ENCODE results near the gene MINDY4. TPM values are rescaled to one million over a fixed set of nuclear protein-coding genes. Genes with fewer than 3 reads are reported as not detected.
A peak's percentile ranks its signal among the peaks of the same experiment; 100 is the strongest.

The MINDY4 gene
- total RNA-seq, 1 experiment from 2014 or later = 1.8 TPM

GRCh38 chr7:30920584-30921539 lies 149.6 kb downstream of the MINDY4 start (continued):
- no peak for TF ChIP-seq CBFB (CRISPR knock-in tag; IDR thresholded peaks at IDR 0.05; ENCODE audit: low read depth)
- TF ChIP-seq ERG (CRISPR knock-in tag; IDR thresholded peaks at IDR 0.05) = no peak
- TF ChIP-seq ZMAT4 (CRISPR knock-in tag; IDR thresholded peaks at IDR 0.05) = no peak
- no peak for TF ChIP-seq FOXK1 (CRISPR knock-in tag; IDR thresholded peaks at IDR 0.05)
- TF ChIP-seq E2F4 (CRISPR knock-in tag; IDR thresholded peaks at IDR 0.05; ENCODE audit: borderline replicate concordance, low read depth) = no peak

GRCh38 chr7:30921540-30922401 lies 150.6 kb downstream of the MINDY4 start:
- ATAC-seq (no peak), DNase-seq (ENCODE audit: low spot score) (peak; percentile 5)
- no peak for TF ChIP-seq USF1 (CRISPR knock-in tag; IDR thresholded peaks at IDR 0.05)
- no peak for TF ChIP-seq JUN (CRISPR knock-in tag; IDR thresholded peaks at IDR 0.05)
- no peak for TF ChIP-seq ZBTB43 (CRISPR knock-in tag; IDR thresholded peaks at IDR 0.05)
- no peak for TF ChIP-seq PREB (CRISPR knock-in tag; IDR thresholded peaks at IDR 0.05; ENCODE audit: borderline replicate concordance)
- H3K27ac Mint-ChIP-seq = no peak overlapping the region
- 0 out of 2 replicates have a peak, but pooled peaks cover 2% of the 10 kb centered on the region for H3K4me1 Mint-ChIP-seq
- H3K27me3 Mint-ChIP-seq (ENCODE audit: low read depth) = no peaks in the 10 kb centered on the region
- H3K4me3 Mint-ChIP-seq = no peak overlapping the region
- H3K36me3 Mint-ChIP-seq = no peaks in the 10 kb centered on the region
- ChIA-PET CTCF (interaction anchor here (1.0 to 1.6 kb wide), 3 partner anchors 13 to 17 kb away, joined by 4 to 7 read pairs (median 4); no protein-coding TSS in a partner anchor), POLR2A (no interaction called here)
- H3K9me3 Mint-ChIP-seq = peaks cover 2% of the 10 kb centered on the region; the same call in 1 of the 2 replicates

- ChIA-PET CTCF (interaction anchor here (1.1 to 1.7 kb wide), 3 partner anchors 14 to 61 kb away, joined by 4 to 7 read pairs (median 6); no protein-coding TSS in a partner anchor), POLR2A (no interaction called here)
- Mint-ChIP-seq H3K9me3 (peaks cover 8% of the 10 kb centered on the region), H3K4me3 (no peak overlapping the region), H3K27ac (no peak overlapping the region), H3K36me3 (no peaks in the 10 kb centered on the region), H3K27me3 (ENCODE audit: low read depth) (no peaks in the 10 kb centered on the region), H3K4me1 (no peaks in the 10 kb centered on the region)
- peak; percentile 4 for DNase-seq (ENCODE audit: low spot score)
- no peak for ATAC-seq
- TF ChIP-seq ELF4 (CRISPR knock-in tag; IDR thresholded peaks at IDR 0.05; ENCODE audit: low read depth) (no peak), OVOL2 (CRISPR knock-in tag; IDR thresholded peaks at IDR 0.05; ENCODE audit: borderline replicate concordance) (no peak), PRRX2 (CRISPR knock-in tag; IDR thresholded peaks at IDR 0.05) (no peak), ATF1 (CRISPR knock-in tag; IDR thresholded peaks at IDR 0.05) (no peak), ZNF416 (CRISPR knock-in tag; IDR thresholded peaks at IDR 0.05) (no peak), MYBL2 (CRISPR knock-in tag; IDR thresholded peaks at IDR 0.05) (no peak), E2F5 (CRISPR knock-in tag; IDR thresholded peaks at IDR 0.05) (no peak), FOXK1 (CRISPR knock-in tag; IDR thresholded peaks at IDR 0.05) (no peak), CREM (CRISPR knock-in tag; IDR thresholded peaks at IDR 0.05) (no peak), MAX (CRISPR knock-in tag; IDR thresholded peaks at IDR 0.05) (no peak), ZNF281 (CRISPR knock-in tag; IDR thresholded peaks at IDR 0.05) (no peak), ZNF423 (CRISPR knock-in tag; IDR thresholded peaks at IDR 0.05) (no peak)
Observed at GRCh38 chr7:30922596-30922995, 151.4 kb downstream of the MINDY4 start.

Data from WTC11 (cell line).